ENCODE data around the gene C20orf144.

The C20orf144 gene

DNA sequence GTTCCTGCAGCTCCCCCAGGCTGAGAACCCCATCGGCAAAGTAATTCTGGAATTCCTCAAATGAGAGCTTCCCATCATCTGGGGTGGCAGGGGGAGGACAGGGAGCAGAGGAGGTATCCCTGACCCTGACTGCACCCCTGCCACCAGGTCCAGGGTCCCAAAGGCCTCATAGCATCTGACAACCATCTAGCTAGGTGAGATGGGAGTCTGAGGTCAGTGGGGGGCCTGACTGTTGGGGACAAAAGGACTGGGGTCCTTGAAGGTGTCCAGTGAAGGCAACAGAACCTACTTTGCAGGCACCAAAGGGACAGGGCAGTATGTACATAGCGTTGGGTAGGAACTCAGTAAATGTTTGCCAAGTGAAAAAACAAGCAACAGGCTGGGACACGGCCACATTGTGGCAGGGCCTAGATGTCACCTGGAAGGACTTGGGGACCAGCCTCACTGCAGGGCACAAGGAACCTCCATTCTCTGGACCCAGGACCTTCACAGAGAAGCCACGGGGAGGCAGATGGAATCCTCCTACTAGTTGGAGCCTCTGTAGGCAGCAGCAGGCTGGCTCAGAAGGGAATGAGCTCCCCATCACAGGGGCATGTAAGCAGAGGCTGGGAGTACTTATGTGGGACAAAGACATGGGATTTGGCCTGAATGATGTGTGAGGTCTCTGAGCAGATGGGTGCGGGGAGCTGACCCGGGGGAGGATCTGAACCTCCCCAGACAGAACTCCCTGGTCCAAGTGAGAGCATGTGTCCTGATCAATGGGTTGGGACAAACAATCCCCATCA is 8.8 kb downstream of the C20orf144 start:
- peak; percentile 81 to 85 for DNase-seq (ENCODE audit: low read depth in 1 of 2, low spot score in 1 of 2)
- in situ Hi-C loops (cut with HindIII; ENCODE audit: low pct_unique_long_range_greater_than_20kb, low sequenced_read_pairs), result no loop called here
- no peak for TF ChIP-seq JUND (IDR thresholded peaks at IDR 0.05; ENCODE audit: low read depth)

DNA sequence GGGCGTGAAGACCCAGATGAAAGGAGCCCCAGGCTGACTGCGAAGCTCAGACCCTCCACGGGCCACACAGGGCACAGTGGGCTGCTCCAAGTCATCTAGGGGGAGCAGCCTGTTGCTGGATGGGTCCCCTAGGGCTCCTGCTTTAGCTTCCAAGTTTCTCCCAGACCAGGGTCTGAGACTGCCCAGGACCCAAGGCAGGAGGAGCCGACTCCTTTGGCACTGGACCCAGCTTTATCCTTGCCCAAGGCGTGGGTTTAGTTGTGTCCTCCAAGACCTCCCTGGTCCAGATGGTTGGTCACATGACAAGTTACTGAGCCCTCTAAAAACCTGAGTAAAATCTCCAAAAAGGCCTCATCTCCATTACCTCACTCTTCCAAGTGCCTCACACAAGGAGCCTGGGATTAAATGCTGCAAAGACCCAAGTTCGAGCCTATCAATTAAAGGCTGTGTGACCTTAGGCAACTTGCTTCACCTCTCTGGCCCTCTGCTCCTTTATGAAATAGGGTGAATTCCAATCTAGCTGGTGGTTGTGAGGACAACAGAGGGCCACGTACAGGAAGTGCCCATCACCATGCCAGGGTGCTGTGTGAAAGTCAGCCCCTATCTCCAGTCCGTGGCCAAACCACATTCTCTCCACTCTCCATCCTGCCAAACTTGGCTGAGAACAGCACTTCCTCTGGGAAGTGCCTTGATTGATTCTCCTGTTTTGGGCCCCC is 9.6 kb downstream of the C20orf144 start:
- in situ Hi-C loops (cut with HindIII; ENCODE audit: low pct_unique_long_range_greater_than_20kb, low sequenced_read_pairs), result no loop called here
- DNase-seq (ENCODE audit: low read depth in 1 of 2, low spot score in 1 of 2), result no peak
- TF ChIP-seq JUND (IDR thresholded peaks at IDR 0.05; ENCODE audit: low read depth), result no peak

DNA sequence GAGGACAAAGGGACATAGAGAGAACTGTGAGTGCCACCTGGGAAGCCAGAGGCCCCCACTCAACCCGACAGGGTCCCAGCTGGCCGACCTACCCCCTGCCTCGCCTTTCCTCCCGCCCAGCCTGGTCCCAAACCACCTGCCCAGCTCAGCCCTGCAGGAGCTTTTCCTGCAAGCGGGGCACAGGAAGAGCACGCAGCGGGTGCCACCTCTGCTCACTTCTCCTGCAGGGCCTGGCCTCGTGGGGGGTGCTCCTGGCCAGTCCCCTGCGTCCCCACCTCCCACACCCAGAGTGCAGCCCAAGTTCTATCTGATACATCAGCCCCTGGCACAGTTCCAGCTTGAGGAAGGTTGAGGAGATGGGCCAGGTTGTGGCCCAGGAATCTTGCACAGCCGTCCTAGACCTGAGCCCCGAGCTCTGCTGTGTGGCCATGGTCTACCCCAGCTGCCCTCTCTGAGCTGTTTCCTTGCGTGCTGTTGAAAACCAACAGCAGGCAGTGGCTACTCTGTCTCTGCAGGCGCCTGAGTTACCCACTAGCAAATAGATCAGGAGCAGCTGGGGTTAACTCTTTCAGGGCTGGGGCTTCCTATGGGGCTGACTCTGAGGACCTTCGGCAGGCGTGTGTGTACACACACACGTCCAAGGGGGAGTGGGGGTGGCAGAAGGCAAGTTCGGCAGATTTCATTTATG is 10.4 kb downstream of the C20orf144 start:
- in situ Hi-C loops (cut with HindIII; ENCODE audit: low pct_unique_long_range_greater_than_20kb, low sequenced_read_pairs), result no loop called here

DNA sequence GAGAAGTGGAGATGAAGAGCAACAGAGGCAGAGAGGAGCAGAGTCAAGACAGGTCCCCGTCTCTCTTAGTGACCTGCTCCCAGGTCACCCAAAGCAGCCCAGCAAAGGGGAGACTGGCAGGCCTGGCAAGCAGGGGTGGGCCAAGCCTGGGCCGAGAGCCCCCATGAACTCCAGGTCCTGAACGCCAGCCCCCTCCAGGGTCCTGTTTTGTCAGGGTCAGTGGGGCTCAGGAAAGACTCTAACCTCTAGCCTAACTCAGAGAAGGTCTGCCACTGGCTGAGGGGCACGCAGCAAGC is 10.9 kb downstream of the C20orf144 start:
- no peak for DNase-seq (ENCODE audit: low read depth in 1 of 2, low spot score in 1 of 2)
- TF ChIP-seq JUND (IDR thresholded peaks at IDR 0.05; ENCODE audit: low read depth), result no peak
- in situ Hi-C loops (cut with HindIII; ENCODE audit: low pct_unique_long_range_greater_than_20kb, low sequenced_read_pairs), result no loop called here

More for the DNA sequence above, 10.4 kb downstream of the C20orf144 start:
- peak in 1 of 2 experiments; percentile 65 for DNase-seq (ENCODE audit: low read depth in 1 of 2, low spot score in 1 of 2)
- TF ChIP-seq JUND (IDR thresholded peaks at IDR 0.05; ENCODE audit: low read depth), result no peak

DNA sequence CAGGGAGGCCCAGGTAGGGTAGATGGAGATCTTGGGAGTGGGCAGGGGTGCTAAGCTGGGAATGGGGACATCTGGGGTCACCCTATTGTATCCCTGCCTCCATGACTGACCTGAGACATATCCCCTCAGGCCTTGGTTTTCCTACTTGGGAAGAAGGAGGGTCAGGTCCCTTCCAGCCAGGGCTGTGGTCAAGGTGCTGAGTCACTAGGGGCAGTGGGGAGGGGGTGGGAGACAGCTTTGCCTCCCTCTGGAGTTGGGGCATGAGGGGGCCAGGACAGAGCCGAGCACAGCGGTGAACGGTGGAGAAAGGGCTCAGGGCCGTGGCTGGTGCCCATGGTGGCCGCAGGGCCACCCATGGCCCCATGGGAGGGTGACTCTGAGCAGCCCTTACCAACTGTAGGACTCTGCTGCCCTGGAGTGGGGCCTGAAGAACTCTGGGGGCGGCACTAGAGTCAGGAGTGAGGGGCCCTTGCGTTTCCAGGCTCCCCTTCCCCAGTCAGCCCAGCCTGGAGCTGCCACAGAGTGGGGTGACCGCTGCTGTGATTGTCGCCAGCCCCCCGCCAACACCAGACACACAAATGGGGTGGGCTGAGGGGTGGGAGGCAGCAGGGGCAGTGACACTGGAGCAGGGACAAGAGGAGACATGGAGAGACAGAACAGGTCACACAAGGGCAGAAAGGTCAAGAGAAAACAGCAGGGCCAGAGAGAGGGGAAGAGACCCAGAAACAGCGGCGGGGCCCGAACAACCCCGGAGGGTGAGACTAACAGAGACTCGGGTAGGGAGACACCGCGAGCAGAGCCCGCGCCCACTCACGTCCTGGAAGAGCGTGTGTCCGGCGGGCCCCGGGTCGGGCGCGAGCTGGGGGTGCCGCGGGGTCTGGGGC is 11.5 kb downstream of the C20orf144 start:
- no peak for DNase-seq (ENCODE audit: low read depth in 1 of 2, low spot score in 1 of 2)
- in situ Hi-C loops (cut with HindIII; ENCODE audit: low pct_unique_long_range_greater_than_20kb, low sequenced_read_pairs), result no loop called here
- no peak for TF ChIP-seq JUND (IDR thresholded peaks at IDR 0.05; ENCODE audit: low read depth)

DNA sequence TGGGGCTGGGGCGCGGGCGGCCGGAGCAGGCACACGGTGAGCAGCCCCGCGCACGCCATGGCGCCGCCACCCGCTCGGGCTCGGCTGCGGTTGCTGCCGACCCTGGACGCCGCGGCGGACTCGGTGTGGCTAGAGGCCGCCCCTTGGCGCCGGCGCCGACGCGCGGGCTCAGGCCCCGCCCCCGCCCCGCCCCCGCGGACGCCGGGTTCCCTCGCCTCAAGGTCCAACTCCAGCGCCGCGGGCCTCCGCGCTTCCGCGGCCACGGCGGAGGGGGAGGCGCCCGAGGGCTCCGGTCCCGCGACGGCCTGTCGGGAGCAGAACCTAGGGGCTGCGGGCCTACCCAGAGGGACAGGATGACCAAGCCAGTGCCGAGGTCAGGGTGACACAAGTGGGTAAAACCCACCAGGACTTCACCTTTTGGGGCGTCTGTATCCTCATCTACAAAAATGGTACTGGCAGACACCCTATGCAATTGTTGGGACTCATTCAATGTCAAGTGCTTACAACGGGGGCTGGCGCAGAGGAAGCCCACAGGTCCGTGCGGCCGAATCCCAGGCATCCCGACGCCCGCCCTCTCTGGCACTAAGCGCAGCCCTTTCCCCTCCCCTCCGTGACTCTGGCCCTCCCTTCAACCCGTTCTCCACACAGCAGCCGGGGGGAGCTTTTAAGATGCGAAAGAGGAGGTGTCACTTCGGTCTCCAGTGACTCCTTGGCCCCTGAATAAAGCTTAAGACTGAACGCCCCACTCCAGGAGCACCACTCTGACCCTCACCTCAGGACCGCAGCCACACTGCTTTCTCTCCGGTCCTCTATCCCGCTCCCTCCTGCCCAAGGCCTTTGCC is 12.4 kb downstream of the C20orf144 start, which contains the start of gene NECAB3:
NECAB3 (minus strand) TSS at position 135 of the 842 bp plus-strand sequence; CDS start at position 59, 76 bp downstream.
- in situ Hi-C loops (cut with HindIII; ENCODE audit: low pct_unique_long_range_greater_than_20kb, low sequenced_read_pairs), result no loop called here
- peak; percentile 87 to 91 for DNase-seq (ENCODE audit: low read depth in 1 of 2, low spot score in 1 of 2)
- TF ChIP-seq JUND (IDR thresholded peaks at IDR 0.05; ENCODE audit: low read depth), result no peak

DNA sequence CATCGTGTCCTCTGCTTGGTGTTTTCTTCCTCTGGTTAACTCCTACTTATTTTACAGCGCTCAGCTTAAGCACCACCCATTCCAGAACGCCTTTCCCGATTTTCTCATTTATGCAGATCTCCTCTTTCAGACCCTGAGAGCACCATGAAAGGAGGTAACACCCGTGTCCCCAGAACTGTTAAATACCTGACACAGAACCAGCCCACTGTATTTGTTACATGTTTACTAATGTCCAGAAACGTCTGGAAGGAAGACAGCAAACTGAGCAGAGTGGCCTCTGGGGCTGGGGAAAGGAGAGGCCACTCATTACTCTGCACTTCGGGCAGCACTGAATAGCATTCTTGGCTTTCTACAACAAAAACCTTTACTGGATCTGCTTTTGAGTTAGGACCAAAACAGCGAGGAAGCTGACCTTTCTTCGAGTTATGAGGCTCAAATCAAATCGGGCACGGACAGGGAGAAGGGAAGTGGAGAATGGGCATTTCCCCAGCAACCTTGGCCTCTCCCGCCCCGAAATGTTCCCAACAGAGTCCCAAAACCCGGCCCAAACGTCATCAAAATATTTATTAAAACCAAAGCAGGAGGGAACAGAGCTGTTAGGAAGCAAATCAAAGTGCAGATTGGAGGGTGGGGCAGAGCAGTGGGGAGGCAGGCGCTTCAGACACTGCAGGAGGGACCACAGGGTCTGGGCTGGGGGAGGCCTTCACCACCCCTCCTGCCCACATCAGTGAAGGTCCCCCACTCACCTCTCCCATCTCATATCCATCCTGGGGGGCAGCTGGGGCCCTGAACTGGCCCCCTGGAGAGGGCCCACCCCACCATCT is 13.2 kb downstream of the C20orf144 start:
- TF ChIP-seq JUND (IDR thresholded peaks at IDR 0.05; ENCODE audit: low read depth), result no peak
- no peak for DNase-seq (ENCODE audit: low read depth in 1 of 2, low spot score in 1 of 2)
- in situ Hi-C loops (cut with HindIII; ENCODE audit: low pct_unique_long_range_greater_than_20kb, low sequenced_read_pairs), result no loop called here

DNA sequence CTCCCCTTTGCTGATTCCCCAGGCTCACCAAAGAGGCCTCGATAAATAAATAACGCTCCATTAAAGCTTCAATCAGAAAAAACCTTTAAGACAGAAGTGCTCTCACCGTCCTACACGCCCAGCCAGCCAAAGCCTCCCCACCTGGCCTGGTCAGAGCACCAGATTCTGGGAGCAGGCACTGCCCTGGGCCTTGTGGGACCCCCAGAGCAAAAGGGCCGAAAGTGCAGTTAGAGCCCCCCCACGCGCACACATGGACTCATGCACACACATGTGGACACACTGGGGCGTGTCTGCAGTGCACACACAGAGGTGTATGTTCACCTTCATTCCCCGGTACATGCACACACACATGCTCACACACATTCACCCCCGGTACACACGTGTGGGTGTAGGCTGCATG is 14.0 kb downstream of the C20orf144 start:
- no peak for DNase-seq (ENCODE audit: low read depth in 1 of 2, low spot score in 1 of 2)

DNA sequence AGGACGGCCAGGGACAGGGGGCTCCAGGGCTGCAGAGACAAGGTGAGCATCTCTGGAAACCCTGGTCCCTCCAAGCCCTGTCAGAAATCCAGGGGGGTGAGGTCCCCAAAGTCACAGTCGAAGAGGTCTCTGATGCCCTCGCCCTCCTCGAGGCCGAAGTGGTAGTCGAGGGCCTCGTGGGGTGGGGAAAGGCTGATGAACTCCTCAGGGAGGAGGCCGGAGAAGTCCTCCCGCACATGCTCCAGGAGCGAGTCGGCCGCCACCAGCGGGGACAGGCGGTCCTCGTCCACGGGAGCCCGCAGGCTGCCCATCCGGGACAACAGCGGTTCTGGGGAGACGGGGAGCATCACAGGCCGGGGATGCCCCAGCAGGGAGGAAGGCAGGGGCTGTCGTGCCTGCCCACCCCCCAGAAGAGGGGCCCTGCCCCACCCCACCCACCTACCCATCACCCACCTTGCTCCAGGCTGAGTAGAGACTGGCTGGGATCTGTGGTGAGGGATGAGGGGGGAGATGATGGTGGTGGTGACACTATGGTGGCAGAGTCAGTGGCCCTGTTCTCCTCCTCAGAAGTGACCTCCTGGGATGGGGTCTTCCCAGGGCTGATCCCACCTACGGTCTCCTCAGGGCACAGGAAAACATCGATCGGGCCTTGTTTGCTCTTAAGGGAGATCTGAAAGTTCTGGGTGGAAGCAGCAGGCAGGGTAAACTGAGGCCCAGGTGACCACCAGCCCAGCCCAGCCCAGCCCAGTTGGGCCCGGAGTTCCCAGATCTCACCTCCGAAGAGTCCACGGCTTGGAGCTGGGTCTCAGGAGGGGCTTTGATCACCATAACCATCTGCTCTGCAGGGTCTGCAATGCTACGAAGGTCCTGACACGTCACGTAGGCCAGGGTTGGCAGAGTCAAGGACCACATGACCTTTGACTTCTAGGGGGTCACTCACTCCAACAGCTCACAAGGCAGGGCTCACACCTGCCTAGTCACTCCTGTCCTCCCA is 14.8 kb downstream of the C20orf144 start:
- TF ChIP-seq JUND (IDR thresholded peaks at IDR 0.05; ENCODE audit: low read depth), result no peak
- no peak for DNase-seq (ENCODE audit: low read depth in 1 of 2, low spot score in 1 of 2)
- in situ Hi-C loops (cut with HindIII; ENCODE audit: low pct_unique_long_range_greater_than_20kb, low sequenced_read_pairs), result no loop called here

More for the DNA sequence above, 14.0 kb downstream of the C20orf144 start:
- TF ChIP-seq JUND (IDR thresholded peaks at IDR 0.05; ENCODE audit: low read depth), result no peak
- in situ Hi-C loops (cut with HindIII; ENCODE audit: low pct_unique_long_range_greater_than_20kb, low sequenced_read_pairs), result no loop called here

All from T47D (cell line).